Endothelial cell of umbilical vein (primary cell): Measurements from ENCODE around the gene LMTK3. TPM values are rescaled to one million over a fixed set of nuclear protein-coding genes. Genes with fewer than 3 reads are reported as not detected.
"Not testable (repeated sequence)": the region's sequence is repeated elsewhere in the genome, so short reads cannot be mapped to it uniquely, and the experiment has no call there.

ENCODE experiments used
- BruUV-seq: library from RNA; stranded (reverse); fragments of 400-500 nt; replicated peaks from 2 replicates; lab custom pipeline; 2021; lab: Mats Ljungman, UMichigan
- CTCF ChIA-PET: fragments of 300-600, 350-600 bp; sonication (Branson Sonifier 250); formaldehyde crosslinking; loops from one replicate; lab custom pipeline; 2021; ENCODE audit warnings: antibody characterized with exemption, inconsistent platforms; lab: Charles Lee
- POLR2A ChIA-PET: fragments of 300-600, 350-600 bp; sonication (Branson Sonifier 250); formaldehyde crosslinking; loops from one replicate; lab custom pipeline; 2021; ENCODE audit warnings: antibody characterized with exemption, inconsistent platforms; lab: Charles Lee
- DNase-seq: peaks from one replicate; pipeline ENCODE4 v3.0.0-alpha.2; 2011; ENCODE audit warnings: low read depth, low spot score
- FAIRE-seq: peaks from 2 replicates; lab custom pipeline; 2011; peaks lifted over from hg19 to GRCh38; lab: Jason Lieb, UNC
- H2AFZ ChIP-seq: 2 replicates; pipeline ENCODE4 v1.6.0; 2012; ENCODE audit warnings: low read depth, low read length, control low read depth, inconsistent platforms
- H3K27ac ChIP-seq: 2 replicates; pipeline ENCODE4 v1.5.1; 2011; ENCODE audit warnings: low read depth, mild to moderate bottlenecking, control low read depth, low read length, moderate library complexity; ENCODE audit not compliant: insufficient read depth
- H3K27me3 ChIP-seq, 2 experiments: 2 replicates each; pipeline versions ENCODE4 v1.6.0 to v1.6.1; 2011; ENCODE audit warnings: low read length in 2 of 2, mixed read lengths in 1 of 2; ENCODE audit not compliant: control insufficient read depth in 2 of 2, insufficient read depth in 2 of 2
- H3K36me3 ChIP-seq, 2 experiments: 2 replicates in 1 of 2; 3 replicates in 1 of 2; pipeline ENCODE4 v1.5.1; 2011; ENCODE audit warnings: low read length in 2 of 2, mild to moderate bottlenecking in 1 of 2, moderate library complexity in 1 of 2; ENCODE audit not compliant: control insufficient read depth in 2 of 2, insufficient read depth in 2 of 2; ENCODE audit errors: extremely low read depth in 1 of 2
- H3K4me1 ChIP-seq: 3 replicates; pipeline ENCODE4 v1.5.1; 2011; ENCODE audit warnings: mild to moderate bottlenecking, low read length; ENCODE audit not compliant: control insufficient read depth, insufficient read depth; ENCODE audit errors: extremely low read depth
- H3K4me2 ChIP-seq: 2 replicates; pipeline ENCODE4 v1.6.1; 2011; ENCODE audit warnings: low read length, control low read depth, mixed read lengths; ENCODE audit not compliant: insufficient read depth
- H3K4me3 ChIP-seq, 3 experiments: fragments of 200-600 bp in 1 of 3; sonication (generic), shearing (Covaris generic) in 1 of 3; replicated peaks in 1 of 3; 2 replicates each; pipeline ENCODE4 v1.5.1; 2011 to 2016; ENCODE audit warnings: control low read depth in 3 of 3, low read length in 3 of 3, mild to moderate bottlenecking in 2 of 3, inconsistent platforms in 1 of 3, low read depth in 1 of 3, moderate library complexity in 1 of 3; ENCODE audit not compliant: insufficient read depth in 1 of 3
- H3K79me2 ChIP-seq: 2 replicates; pipeline ENCODE4 v1.6.0; 2012; ENCODE audit warnings: low read length, inconsistent platforms; ENCODE audit not compliant: control insufficient read depth, insufficient read depth
- H3K9ac ChIP-seq: replicated peaks from 2 replicates; pipeline ENCODE3; 2011; ENCODE audit warnings: low read length, control low read depth; ENCODE audit not compliant: insufficient read depth; ENCODE audit errors: extremely low read depth
- H3K9me1 ChIP-seq: replicated peaks from 3 replicates; pipeline ENCODE4 v1.6.0; 2011; ENCODE audit warnings: mild to moderate bottlenecking, low read length; ENCODE audit not compliant: control insufficient read depth, insufficient read depth; ENCODE audit errors: extremely low read depth
- H3K9me3 ChIP-seq: replicated peaks from 2 replicates; pipeline ENCODE4 v1.5.1; 2012; ENCODE audit warnings: low read length, inconsistent platforms; ENCODE audit not compliant: control insufficient read depth, insufficient read depth
- H4K20me1 ChIP-seq: replicated peaks from 2 replicates; pipeline ENCODE3; 2011; ENCODE audit warnings: mild to moderate bottlenecking, low read length; ENCODE audit not compliant: control insufficient read depth, insufficient read depth; ENCODE audit errors: extremely low read depth
- EZH2 ChIP-seq: IDR thresholded peaks from 2 replicates; pipeline ENCODE4 v1.6.1; 2012; ENCODE audit warnings: borderline replicate concordance, low read depth, mild to moderate bottlenecking, moderate library complexity, low read length, inconsistent platforms; ENCODE audit not compliant: severe bottlenecking
- MYC ChIP-seq: IDR thresholded peaks from one replicate; pipeline ENCODE4 v1.6.1; 2011; ENCODE audit warnings: mild to moderate bottlenecking, low read depth, low read length
- POLR2A ChIP-seq: IDR thresholded peaks from 2 replicates; pipeline ENCODE4 v1.6.1; 2012; ENCODE audit warnings: low read depth, mild to moderate bottlenecking, control low read depth, low read length
- POLR2AphosphoS5 ChIP-seq: IDR thresholded peaks from 2 replicates; pipeline ENCODE4 v1.6.1; 2012; ENCODE audit warnings: low read depth, mild to moderate bottlenecking, control low read depth, low read length, moderate library complexity; ENCODE audit not compliant: insufficient read depth
- dilution Hi-C: fragments of 300-500 bp; cut with MboI; formaldehyde crosslinking; loops from one replicate; pipeline ENCODE4 v1.15.0; 2019; ENCODE audit warnings: low sequenced_read_pairs; ENCODE audit not compliant: extremely low pct_ligation_motif_present
- intact Hi-C: fragments of 100-400 bp; cut with micrococcal nuclease; formaldehyde crosslinking; loops from one replicate; pipeline ENCODE4 v1.10.0; 2022
- polyA plus RNA-seq, 4 experiments: library from polyadenylated mRNA; depleted of rRNA in 3 of 4; stranded (reverse) in 3 of 4; unstranded in 1 of 4; fragments of >200 nt; gene quantifications; 2 replicates each; pipeline versions ENCODE4 v1.2.1 to v1.2.3, GENCODE V29; 2011 to 2012; ENCODE audit warnings: missing spikeins in 1 of 4
- total RNA-seq: library from RNA; stranded (reverse); gene quantifications from 2 replicates; pipeline ENCODE4 v1.2.3, GENCODE V29; 2021

LMTK3 gene
- total and polyA plus RNA-seq, 2 donors (not counting 3 experiments of a cell fraction or from before 2014, with no cell fraction given), result 0.11 to 0.14 TPM

DNA sequence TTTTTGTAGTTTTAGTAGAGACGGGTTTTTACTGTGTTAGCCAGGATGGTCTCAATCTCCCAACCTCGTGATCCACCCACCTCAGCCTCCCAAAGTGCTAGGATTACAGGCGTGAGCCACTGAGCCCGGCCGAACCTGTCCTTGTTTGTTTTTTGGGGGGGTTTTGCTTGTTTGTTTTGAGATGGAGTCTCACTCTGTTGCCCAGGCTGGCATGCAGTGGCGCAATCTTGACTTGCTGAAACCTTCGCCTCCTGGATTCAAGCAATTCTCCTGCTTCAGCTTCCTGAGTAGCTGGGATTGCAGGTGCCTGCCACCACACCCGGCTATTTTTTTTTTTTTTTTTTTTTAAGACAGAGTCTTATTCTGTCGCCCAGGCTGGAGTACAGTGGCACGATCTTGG, 24.9 kb downstream of the LMTK3 start:
- dilution Hi-C loops, H3K9ac ChIP-seq, H4K20me1 ChIP-seq, H3K4me3 ChIP-seq, FAIRE-seq, intact Hi-C loops, POLR2A ChIA-PET, BruUV-seq, DNase-seq, H2AFZ ChIP-seq, H3K9me1 ChIP-seq, H3K27me3 ChIP-seq, H3K4me2 ChIP-seq, H3K27ac ChIP-seq, H3K9me3 ChIP-seq, H3K36me3 ChIP-seq, H3K79me2 ChIP-seq: not testable (repeated sequence)
- peaks cover 18% of the 10 kb centered on the region for H3K4me1 ChIP-seq
- CTCF ChIA-PET, result interaction anchor here (1.2 to 5.3 kb wide), 5 partner anchors 19 to 144 kb away, joined by 3 to 203 read pairs (median 5); partner anchors contain the start of gene KDELR1

DNA sequence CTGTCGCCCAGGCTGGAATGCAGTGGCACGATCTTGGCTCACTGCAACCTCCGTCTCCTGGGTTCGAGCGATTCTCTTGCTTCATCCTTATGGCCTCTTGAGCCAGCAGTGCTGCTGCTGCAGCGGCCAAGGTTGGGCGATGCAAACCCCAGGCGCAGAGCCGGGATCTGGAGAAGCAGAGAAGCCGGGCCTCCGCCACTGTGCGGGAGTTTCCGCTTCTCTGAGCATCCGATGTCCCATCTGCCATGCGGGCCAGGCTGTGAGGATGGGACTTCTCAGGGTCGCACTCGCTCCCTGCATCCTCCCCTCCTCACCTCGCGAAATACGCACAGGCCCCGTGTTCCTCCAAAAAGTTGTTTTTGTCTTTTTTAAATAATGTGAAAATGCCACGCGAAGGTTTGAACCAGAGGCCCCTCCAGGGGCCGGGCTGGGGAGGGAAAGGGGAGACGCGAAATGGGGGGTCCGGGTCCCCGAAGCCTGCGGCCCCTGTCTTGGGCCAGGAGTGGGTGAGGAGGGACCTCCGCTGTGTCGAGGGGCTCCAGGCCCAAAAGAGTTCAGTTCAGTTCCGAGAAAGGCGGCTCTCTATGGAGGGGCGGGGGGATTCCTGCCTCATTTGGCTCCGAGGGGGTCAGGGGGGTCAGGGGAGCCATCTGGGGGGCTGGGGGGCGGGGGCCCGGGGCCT, 26.6 kb downstream of the LMTK3 start:
- Histone ChIP-seq H3K27me3 (no peaks in the 10 kb centered on the region), H2AFZ (no peak overlapping the region), H3K4me1 (peaks cover 27% of the 10 kb centered on the region), H3K9me1 (no peaks in the 10 kb centered on the region), H3K36me3 (no peaks in the 10 kb centered on the region), H3K79me2 (no peaks in the 10 kb centered on the region), H4K20me1 (no peaks in the 10 kb centered on the region), H3K4me2 (no peak overlapping the region), H3K9ac (no peak overlapping the region), H3K9me3 (no peaks in the 10 kb centered on the region), H3K4me3 (no peak overlapping the region), H3K27ac (no peak overlapping the region)
- FAIRE-seq, result no peak
- ChIA-PET POLR2A (no interaction called here), CTCF (no interaction called here)
- intact Hi-C loops, result loop anchor here (5.0 kb wide), 1 partner anchor 88 kb away; no protein-coding TSS in a partner anchor
- no peak for DNase-seq
- BruUV-seq, result no TSS peak
- dilution Hi-C loops, result no loop called here
- no peak for TF ChIP-seq EZH2
- TF ChIP-seq POLR2AphosphoS5, result no peak
- peak; percentile 20 for TF ChIP-seq POLR2A
- TF ChIP-seq MYC, result no peak
